GM12878 (cell line): Measurements from ENCODE around the gene FLNC.

Experiments
- BACH1 ChIP-seq: fragments of 450-650 bp; IDR thresholded peaks from 2 replicates; pipeline ENCODE4 v1.6.1; 2017; ENCODE audit warnings: mild to moderate bottlenecking, borderline replicate concordance
- CEBPB ChIP-seq, 2 experiments: fragments of 150-350 bp in 1 of 2; IDR thresholded peaks; 2 replicates each; pipeline ENCODE4 v1.6.1; 2012 to 2014; ENCODE audit warnings: low read depth in 2 of 2, low read length in 2 of 2, borderline replicate concordance in 1 of 2, inconsistent platforms in 1 of 2
- CTCF ChIP-seq, 3 experiments: IDR thresholded peaks in 2 of 3; conservative IDR thresholded peaks in 1 of 3; 2 replicates each; pipeline ENCODE4 v1.5.1; 2011; ENCODE audit warnings: low read depth in 3 of 3, low read length in 3 of 3, mild to moderate bottlenecking in 3 of 3, control low read depth in 2 of 3, moderate library complexity in 2 of 3, inconsistent platforms in 1 of 3, mixed read lengths in 1 of 3; ENCODE audit not compliant: control insufficient read depth in 2 of 3, insufficient read depth in 1 of 3; ENCODE audit errors: extremely low read depth in 1 of 3
- E2F8 ChIP-seq: fragments of 450-650 bp; IDR thresholded peaks from 2 replicates; pipeline ENCODE4 v1.6.1; 2018; ENCODE audit warnings: mild to moderate bottlenecking, low read depth, moderate library complexity; ENCODE audit not compliant: partially characterized antibody
- EZH2 ChIP-seq: IDR thresholded peaks from 2 replicates; pipeline ENCODE4 v1.6.1; 2012; ENCODE audit warnings: low read depth, mild to moderate bottlenecking, control low read depth, inconsistent platforms, low read length, borderline replicate concordance; ENCODE audit not compliant: control insufficient read depth
- GABPA ChIP-seq: IDR thresholded peaks from 2 replicates; pipeline ENCODE4 v1.6.1; 2014; ENCODE audit warnings: antibody characterized with exemption, low read depth, mild to moderate bottlenecking, inconsistent platforms
- POLR2A ChIP-seq: IDR thresholded peaks from 2 replicates; pipeline ENCODE4 v1.6.1; 2011; ENCODE audit warnings: low read depth, mild to moderate bottlenecking, low read length
- SUZ12 ChIP-seq: fragments of 200-600 bp; sonication (generic); IDR thresholded peaks from one replicate; pipeline ENCODE4 v1.6.1; 2018; ENCODE audit warnings: antibody characterized with exemption, mild to moderate bottlenecking; ENCODE audit not compliant: unreplicated experiment
- TAF1 ChIP-seq: IDR thresholded peaks from 2 replicates; pipeline ENCODE4 v1.6.1; 2011; ENCODE audit warnings: mild to moderate bottlenecking, low read depth, low read length, borderline replicate concordance
- TBL1XR1 ChIP-seq: IDR thresholded peaks from 2 replicates; pipeline ENCODE4 v1.6.1; 2012; ENCODE audit warnings: low read depth, low read length, improper control_type of control experiment

DNA sequence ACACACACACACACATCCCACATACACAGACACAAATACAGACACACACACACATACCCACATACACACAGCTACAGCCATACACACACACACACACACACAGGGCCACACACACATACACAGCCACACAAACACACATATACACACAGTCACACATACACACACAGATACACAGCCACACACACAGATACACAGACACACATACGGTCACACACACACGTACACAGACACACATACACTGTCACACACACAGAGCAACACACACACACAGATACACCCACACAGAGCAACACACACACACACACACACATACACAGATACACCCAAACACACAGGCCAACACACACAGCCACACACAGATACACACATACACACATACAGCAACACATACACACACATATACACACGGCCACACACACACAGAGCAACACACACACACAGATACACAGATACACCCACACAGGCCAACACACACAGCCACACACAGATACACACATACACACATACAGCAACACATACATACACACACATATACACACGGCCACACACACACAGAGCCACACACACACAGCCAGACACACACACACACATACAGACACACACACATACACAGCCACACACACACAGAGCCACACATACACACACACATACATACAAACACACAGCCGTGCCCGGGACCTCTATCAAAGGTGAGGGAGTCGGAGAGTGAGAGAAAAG is 58.0 kb downstream of the FLNC start:
- TF ChIP-seq TBL1XR1: no peak
- no peak for TF ChIP-seq BACH1
- no peak for TF ChIP-seq POLR2A
- no peak for TF ChIP-seq GABPA
- TF ChIP-seq EZH2: no peak
- no peak for TF ChIP-seq TAF1
- TF ChIP-seq SUZ12: no peak
- no peak for TF ChIP-seq CEBPB (IDR thresholded peaks at IDR 0.05; ENCODE audit: borderline replicate concordance in 1 of 2, low read depth in 2 of 2, low read length in 2 of 2)
- TF ChIP-seq CTCF (IDR thresholded peaks at IDR 0.05 in 2 of 3, conservative IDR thresholded peaks at IDR 0.05 in 1 of 3; ENCODE audit: control insufficient read depth in 2 of 3, extremely low read depth in 1 of 3, insufficient read depth in 1 of 3, low read depth in 3 of 3, low read length in 3 of 3): no peak
- no peak for TF ChIP-seq E2F8
